Neural crest cell (in vitro differentiated cells): Measurements from ENCODE around the gene RBMS3. TPM values are rescaled to one million over a fixed set of nuclear protein-coding genes. Genes with fewer than 3 reads are reported as not detected.

Experiments
- DNase-seq: peaks from one replicate; pipeline ENCODE4 v3.0.0; 2021; ENCODE audit warnings: low read depth, mixed read lengths, low spot score
- H3K27ac Mint-ChIP-seq: one replicate; pipeline ENCODE4 v1.8.0; 2021; ENCODE audit warnings: mild to moderate bottlenecking, mixed read lengths; ENCODE audit not compliant: unreplicated experiment
- H3K27me3 Mint-ChIP-seq: 2 replicates; pipeline ENCODE4 v1.8.0; 2021; ENCODE audit warnings: low read depth, mild to moderate bottlenecking, mixed read lengths
- H3K36me3 Mint-ChIP-seq: 2 replicates; pipeline ENCODE4 v1.8.0; 2021; ENCODE audit warnings: low read depth, mild to moderate bottlenecking, mixed read lengths
- H3K4me1 Mint-ChIP-seq: 2 replicates; pipeline ENCODE4 v1.8.0; 2021; ENCODE audit warnings: mixed read lengths
- H3K4me3 Mint-ChIP-seq: one replicate; pipeline ENCODE4 v1.8.0; 2021; ENCODE audit warnings: mild to moderate bottlenecking, mixed read lengths
- H3K9me3 Mint-ChIP-seq: 2 replicates; pipeline ENCODE4 v1.8.0; 2021; ENCODE audit warnings: mixed read lengths
- CTCF ChIP-seq: fragments of 200-600 bp; sonication (generic); conservative IDR thresholded peaks from 2 replicates; pipeline ENCODE4 v1.5.0; 2021; ENCODE audit warnings: antibody characterized with exemption, mild to moderate bottlenecking
- total RNA-seq: library from RNA; stranded (reverse); gene quantifications from 2 replicates; pipeline ENCODE4 v1.2.1, GENCODE V29; 2021

The RBMS3 gene
- total RNA-seq, 1 donor from 2014 or later: 35.4 TPM

- Mint-ChIP-seq H3K27ac (no peak overlapping the region), H3K27me3 (no peaks in the 10 kb centered on the region), H3K36me3 (peaks cover 2% of the 10 kb centered on the region), H3K4me3 (no peak overlapping the region), H3K9me3 (no peaks in the 10 kb centered on the region), H3K4me1 (no peaks in the 10 kb centered on the region)
- no peak for DNase-seq
- no peak for TF ChIP-seq CTCF
Observed at GRCh38 chr3:29892976-29893554, 612.2 kb downstream of the RBMS3 start.

- Mint-ChIP-seq H3K4me3 (no peak overlapping the region), H3K27ac (no peak overlapping the region), H3K36me3 (no peaks in the 10 kb centered on the region), H3K9me3 (no peaks in the 10 kb centered on the region), H3K4me1 (peaks cover 6% of the 10 kb centered on the region), H3K27me3 (no peaks in the 10 kb centered on the region)
- TF ChIP-seq CTCF: no peak
- no peak for DNase-seq
Observed at GRCh38 chr3:29896856-29897255, 616.0 kb downstream of the RBMS3 start.

- Mint-ChIP-seq H3K9me3 (no peaks in the 10 kb centered on the region), H3K27me3 (no peaks in the 10 kb centered on the region), H3K4me3 (no peak overlapping the region), H3K4me1 (peaks cover 6% of the 10 kb centered on the region), H3K27ac (no peak overlapping the region), H3K36me3 (no peaks in the 10 kb centered on the region)
- no peak for TF ChIP-seq CTCF
- DNase-seq: no peak
Observed at GRCh38 chr3:29898171-29898965, 617.5 kb downstream of the RBMS3 start.

GRCh38 chr3:29899021-29899420 lies 618.1 kb downstream of the RBMS3 start:
- no peak for DNase-seq
- TF ChIP-seq CTCF: no peak
- Mint-ChIP-seq H3K27ac (no peak overlapping the region), H3K4me3 (no peak overlapping the region), H3K36me3 (no peaks in the 10 kb centered on the region), H3K27me3 (no peaks in the 10 kb centered on the region), H3K9me3 (no peaks in the 10 kb centered on the region), H3K4me1 (peaks cover 6% of the 10 kb centered on the region)

GRCh38 chr3:29901097-29901496 lies 620.2 kb downstream of the RBMS3 start:
- no peak for DNase-seq
- H3K27ac Mint-ChIP-seq: no peak overlapping the region
- no peaks in the 10 kb centered on the region for H3K9me3 Mint-ChIP-seq
- no peaks in the 10 kb centered on the region for H3K36me3 Mint-ChIP-seq
- no peaks in the 10 kb centered on the region for H3K27me3 Mint-ChIP-seq
- no peak for TF ChIP-seq CTCF
- H3K4me3 Mint-ChIP-seq: no peak overlapping the region
- peaks cover 6% of the 10 kb centered on the region for H3K4me1 Mint-ChIP-seq
